IMR-90 (cell line): Measurements from ENCODE around the gene PSPN. TPM values are rescaled to one million over a fixed set of nuclear protein-coding genes. Genes with fewer than 3 reads are reported as not detected.

Experiments
- ATAC-seq: fragments of 200-7000 bp; cut with Tn5 transposase; 2 replicates; pipeline ENCODE4 v1.9.1; 2020; ENCODE audit warnings: low read depth, mild to moderate bottlenecking, moderate library complexity
- BruUV-seq: library from RNA; stranded (reverse); fragments of 400-500 nt; replicated peaks from 2 replicates; lab custom pipeline; 2021; lab: Mats Ljungman, UMichigan
- CTCF ChIA-PET: fragments of 300-600 bp; formaldehyde crosslinking; extraction: SDS; loops from one replicate; lab custom pipeline; 2021; ENCODE audit warnings: antibody characterized with exemption; lab: Yijun Ruan, JAX
- POLR2A ChIA-PET: fragments of 300-600 bp; sonication (Branson Sonifier 250); formaldehyde crosslinking; loops from one replicate; lab custom pipeline; 2022; ENCODE audit warnings: antibody characterized with exemption; ENCODE audit not compliant: unreplicated experiment; lab: Charles Lee
- DNase-seq: peaks from one replicate; pipeline ENCODE4 v3.0.0; 2013
- H2AFZ ChIP-seq: replicated peaks from 2 replicates; pipeline ENCODE3; 2013; ENCODE audit warnings: low read length, mild to moderate bottlenecking; ENCODE audit not compliant: poor library complexity
- H2AK5ac ChIP-seq: 2 replicates; pipeline ENCODE4 v1.6.1; 2013; ENCODE audit warnings: low read depth, low read length, inconsistent platforms
- H2AK9ac ChIP-seq: replicated peaks from 2 replicates; pipeline ENCODE3; 2013; ENCODE audit warnings: mild to moderate bottlenecking, low read depth, low read length, moderate library complexity; ENCODE audit not compliant: poor library complexity
- H2BK120ac ChIP-seq: 2 replicates; pipeline ENCODE4 v1.6.1; 2013; ENCODE audit warnings: low read depth, low read length, inconsistent platforms
- H2BK15ac ChIP-seq: 3 replicates; pipeline ENCODE4 v1.6.1; 2013; ENCODE audit warnings: low read depth, low read length, inconsistent platforms
- H2BK20ac ChIP-seq: 2 replicates; pipeline ENCODE4 v1.6.1; 2013; ENCODE audit warnings: low read depth, mild to moderate bottlenecking, inconsistent platforms, low read length, moderate library complexity
- H2BK5ac ChIP-seq: 2 replicates; pipeline ENCODE4 v1.6.1; 2013; ENCODE audit warnings: mild to moderate bottlenecking, low read depth, low read length, inconsistent platforms; ENCODE audit not compliant: poor library complexity, severe bottlenecking
- H3K14ac ChIP-seq: replicated peaks from 2 replicates; pipeline ENCODE4 v1.6.1; 2013; ENCODE audit warnings: low read depth, low read length, inconsistent platforms
- H3K18ac ChIP-seq: 2 replicates; pipeline ENCODE4 v1.6.1; 2013; ENCODE audit warnings: low read depth, low read length, control low read depth
- H3K23ac ChIP-seq: 2 replicates; pipeline ENCODE4 v1.6.1; 2013; ENCODE audit warnings: low read depth, low read length, inconsistent platforms
- H3K27ac ChIP-seq: 2 replicates; pipeline ENCODE4 v1.5.1; 2013; ENCODE audit warnings: mild to moderate bottlenecking, control low read depth, low read length; ENCODE audit not compliant: insufficient read depth
- H3K27me3 ChIP-seq: 2 replicates; pipeline ENCODE4 v1.6.1; 2013; ENCODE audit warnings: low read length; ENCODE audit not compliant: control insufficient read depth, insufficient read depth
- H3K36me3 ChIP-seq: 2 replicates; pipeline ENCODE4 v1.6.1; 2013; ENCODE audit warnings: low read length, mixed read lengths; ENCODE audit not compliant: control insufficient read depth, insufficient read depth
- H3K4ac ChIP-seq: 2 replicates; pipeline ENCODE4 v1.6.1; 2013; ENCODE audit warnings: low read depth, low read length, inconsistent platforms
- H3K4me1 ChIP-seq: 2 replicates; pipeline ENCODE4 v1.6.1; 2013; ENCODE audit warnings: low read length, mixed read lengths; ENCODE audit not compliant: control insufficient read depth, insufficient read depth
- H3K4me2 ChIP-seq: 2 replicates; pipeline ENCODE4 v1.6.1; 2013; ENCODE audit warnings: low read depth, mild to moderate bottlenecking, control low read depth, low read length, moderate library complexity
- H3K4me3 ChIP-seq: 2 replicates; pipeline ENCODE4 v1.5.1; 2013; ENCODE audit warnings: low read depth, mild to moderate bottlenecking, control low read depth, low read length, moderate library complexity; ENCODE audit not compliant: insufficient read depth
- H3K56ac ChIP-seq: 2 replicates; pipeline ENCODE4 v1.6.1; 2013; ENCODE audit warnings: low read length, inconsistent platforms; ENCODE audit not compliant: insufficient read depth; ENCODE audit errors: extremely low read depth
- H3K79me1 ChIP-seq, 2 experiments: 2 replicates each; pipeline ENCODE4 v1.6.1; 2013; ENCODE audit warnings: low read length in 2 of 2, inconsistent platforms in 1 of 2, low read depth in 1 of 2
- H3K9ac ChIP-seq: 2 replicates; pipeline ENCODE4 v1.6.1; 2013; ENCODE audit warnings: low read depth, low read length, control low read depth
- H3K9me1 ChIP-seq: 2 replicates; pipeline ENCODE4 v1.6.1; 2013; ENCODE audit warnings: low read length, inconsistent platforms; ENCODE audit not compliant: insufficient read depth
- H3K9me3 ChIP-seq: 2 replicates; pipeline ENCODE4 v1.6.1; 2013; ENCODE audit warnings: low read length; ENCODE audit not compliant: control insufficient read depth, insufficient read depth
- H4K20me1 ChIP-seq: 2 replicates; pipeline ENCODE4 v1.6.1; 2013; ENCODE audit warnings: low read length, inconsistent platforms; ENCODE audit not compliant: insufficient read depth
- H4K5ac ChIP-seq: 2 replicates; pipeline ENCODE4 v1.6.1; 2013; ENCODE audit warnings: mild to moderate bottlenecking, low read depth, low read length, control low read depth
- H4K8ac ChIP-seq, 2 experiments: 2 replicates each; pipeline ENCODE4 v1.6.1; 2013; ENCODE audit warnings: low read depth in 2 of 2, low read length in 2 of 2, control low read depth in 1 of 2, inconsistent platforms in 1 of 2
- H4K91ac ChIP-seq: 2 replicates; pipeline ENCODE4 v1.6.1; 2013; ENCODE audit warnings: low read depth, low read length, inconsistent platforms; ENCODE audit not compliant: insufficient read depth
- ELK1 ChIP-seq: fragments of 150-350 bp; IDR thresholded peaks from 2 replicates; pipeline ENCODE4 v1.6.1; 2016; ENCODE audit warnings: low read depth, mild to moderate bottlenecking, low read length, moderate library complexity, borderline replicate concordance
- FOS ChIP-seq: fragments of 150-350 bp; IDR thresholded peaks from 2 replicates; pipeline ENCODE4 v1.6.1; 2016; ENCODE audit warnings: low read depth, low read length
- MAZ ChIP-seq: IDR thresholded peaks from 2 replicates; pipeline ENCODE4 v1.6.1; 2012; ENCODE audit warnings: low read depth, mild to moderate bottlenecking, low read length, improper control_type of control experiment, moderate library complexity, borderline replicate concordance
- NFE2L2 ChIP-seq: fragments of 150-350 bp; IDR thresholded peaks from 2 replicates; pipeline ENCODE4 v1.6.1; 2016; ENCODE audit warnings: low read depth, mild to moderate bottlenecking, low read length
- RFX5 ChIP-seq: IDR thresholded peaks from 2 replicates; pipeline ENCODE4 v1.8.0; 2012; ENCODE audit warnings: low read depth, mild to moderate bottlenecking, low read length, moderate library complexity
- WGBS, 2 experiments: methylation state at CpG; one replicate each; pipeline versions ENCODE4 v1.1.5 to v1.1.7; 2013; ENCODE audit warnings: missing lambda C conversion rate in 2 of 2; ENCODE audit not compliant: insufficient read length in 1 of 2; ENCODE audit errors: extremely low coverage in 2 of 2; 5-methylcytosine and 5-hydroxymethylcytosine counted together
- dilution Hi-C: fragments of 300-500 bp; cut with HindIII; formaldehyde crosslinking; loops from one replicate; pipeline ENCODE4 v1.14.3; 2018; ENCODE audit warnings: low sequenced_read_pairs; ENCODE audit not compliant: unreplicated experiment
- in situ Hi-C: fragments of 300-500 bp; cut with MboI; formaldehyde crosslinking; loops from 3 replicates; pipeline ENCODE4 v1.14.3; 2019; ENCODE audit warnings: low sequenced_read_pairs, inconsistent platforms, mixed read lengths
- intact Hi-C: fragments of 100-400 bp; cut with micrococcal nuclease; formaldehyde crosslinking; loops from 2 replicates; pipeline ENCODE4 v1.10.0; 2022
- polyA plus RNA-seq, 3 experiments: library from polyadenylated mRNA; depleted of rRNA; stranded (reverse); fragments of >200 nt; gene quantifications; 2 replicates each; pipeline ENCODE4 v1.2.3, GENCODE V29; 2012; ENCODE audit warnings: low replicate concordance in 1 of 3
- total RNA-seq: library from RNA; depleted of rRNA; stranded (reverse); fragments of >200 nt; gene quantifications from 2 replicates; pipeline ENCODE4 v1.2.3, GENCODE V29; 2012

PSPN gene
- total and polyA plus RNA-seq, 2 of the 4 experiments (the other 2 are of a cell fraction): 0.34 to 0.54 TPM

GRCh38 chr19:6413721-6414643, 38.2 kb upstream of the PSPN start (continued):
- no peak for TF ChIP-seq ELK1

- Histone ChIP-seq H3K4ac (no peak overlapping the region), H3K36me3 (peaks cover 48% of the 10 kb centered on the region), H2AFZ (no peak overlapping the region), H3K79me1 (peaks cover 0 to 12% of the 10 kb centered on the region in 2 experiments; a peak in 2 of 4 replicates), H3K18ac (no peak overlapping the region), H3K4me3 (no peak overlapping the region), H2BK5ac (no peak overlapping the region), H3K9me3 (no peaks in the 10 kb centered on the region), H3K9me1 (no peaks in the 10 kb centered on the region; the same call in 1 of the 2 replicates), H4K5ac (no peak overlapping the region), H3K27ac (no peak overlapping the region), H3K56ac (no peak overlapping the region), H3K4me1 (no peaks in the 10 kb centered on the region), H3K27me3 (no peaks in the 10 kb centered on the region), H4K8ac (no peak overlapping the region), H3K14ac (no peak overlapping the region), H2BK20ac (no peak overlapping the region), H2BK15ac (no peak overlapping the region), H2AK5ac (no peak overlapping the region), H2AK9ac (no peak overlapping the region), H3K9ac (no peak overlapping the region), H4K20me1 (peaks cover 11% of the 10 kb centered on the region), H2BK120ac (no peak overlapping the region), H3K23ac (no peak overlapping the region), H4K91ac (no peak overlapping the region), H3K4me2 (no peak overlapping the region)
- no TSS peak for BruUV-seq
- POLR2A ChIA-PET: no interaction called here
- DNase-seq: no peak
- intact Hi-C loops: loop anchor here (10.0 kb wide), 1 partner anchor 368 kb away; no protein-coding TSS in a partner anchor
- in situ Hi-C loops: no loop called here
- WGBS, 2 experiments: no CpG with 5 or more reads among the region's 10 CpGs
- dilution Hi-C loops: no loop called here
- no peak for ATAC-seq
- CTCF ChIA-PET: no interaction called here
- TF ChIP-seq NFE2L2 (no peak), ELK1 (no peak), RFX5 (no peak), MAZ (no peak), FOS (no peak)
Observed at GRCh38 chr19:6413291-6413690, 37.6 kb upstream of the PSPN start.
